ENCODE measurements around the gene E2F4.

DNA sequence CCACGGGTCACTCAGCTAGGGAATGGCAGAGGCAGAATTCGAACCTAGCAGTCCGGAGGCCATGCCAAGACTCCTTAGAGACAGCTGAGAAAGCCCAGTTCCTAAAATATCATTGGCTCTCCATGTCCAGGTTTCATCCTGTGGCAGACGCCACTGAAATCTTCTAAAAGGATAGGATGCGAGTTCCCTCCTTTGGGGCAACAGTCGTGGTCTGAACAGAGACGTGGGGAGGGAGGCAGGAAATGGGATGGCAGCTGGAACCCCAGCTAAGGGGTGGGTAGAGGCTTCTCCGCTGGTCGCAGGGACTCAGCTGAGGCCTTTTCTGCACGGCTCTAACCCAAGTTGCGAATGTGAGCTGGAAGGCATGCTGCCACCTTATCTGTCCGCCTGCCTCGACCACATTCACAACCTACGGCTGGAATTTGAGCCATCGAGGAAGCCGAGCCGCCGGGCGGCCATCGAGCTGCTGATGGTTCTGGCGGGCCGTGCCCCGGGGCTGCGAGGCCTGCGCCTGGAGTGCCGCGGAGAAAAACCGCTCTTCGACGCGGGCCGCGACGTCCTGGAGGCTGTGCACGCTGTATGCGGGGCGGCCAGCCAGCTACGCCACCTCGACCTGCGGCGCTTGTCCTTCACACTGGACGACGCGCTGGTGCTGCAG lies 29.3 kb upstream of the E2F4 start:
- TF ChIP-seq POLR2A (IDR thresholded peaks at IDR 0.05) (no peak), POLR2AphosphoS5 (IDR thresholded peaks at IDR 0.05) (no peak)
- TF ChIP-seq, protein P1, sequence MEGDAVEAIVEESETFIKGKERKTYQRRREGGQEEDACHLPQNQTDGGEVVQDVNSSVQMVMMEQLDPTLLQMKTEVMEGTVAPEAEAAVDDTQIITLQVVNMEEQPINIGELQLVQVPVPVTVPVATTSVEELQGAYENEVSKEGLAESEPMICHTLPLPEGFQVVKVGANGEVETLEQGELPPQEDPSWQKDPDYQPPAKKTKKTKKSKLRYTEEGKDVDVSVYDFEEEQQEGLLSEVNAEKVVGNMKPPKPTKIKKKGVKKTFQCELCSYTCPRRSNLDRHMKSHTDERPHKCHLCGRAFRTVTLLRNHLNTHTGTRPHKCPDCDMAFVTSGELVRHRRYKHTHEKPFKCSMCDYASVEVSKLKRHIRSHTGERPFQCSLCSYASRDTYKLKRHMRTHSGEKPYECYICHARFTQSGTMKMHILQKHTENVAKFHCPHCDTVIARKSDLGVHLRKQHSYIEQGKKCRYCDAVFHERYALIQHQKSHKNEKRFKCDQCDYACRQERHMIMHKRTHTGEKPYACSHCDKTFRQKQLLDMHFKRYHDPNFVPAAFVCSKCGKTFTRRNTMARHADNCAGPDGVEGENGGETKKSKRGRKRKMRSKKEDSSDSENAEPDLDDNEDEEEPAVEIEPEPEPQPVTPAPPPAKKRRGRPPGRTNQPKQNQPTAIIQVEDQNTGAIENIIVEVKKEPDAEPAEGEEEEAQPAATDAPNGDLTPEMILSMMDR (IDR thresholded peaks at IDR 0.05) = no peak
